H9 (cell line): ENCODE measurements around the gene CDK17. TPM values are rescaled to one million over a fixed set of nuclear protein-coding genes. Genes with fewer than 3 reads are reported as not detected.
"Not testable (repeated sequence)": the region's sequence is repeated elsewhere in the genome, so short reads cannot be mapped to it uniquely, and the experiment has no call there.

Source experiments
- DNase-seq: peaks from one replicate; pipeline ENCODE4 v3.0.0-alpha.2; 2017
- H2AFZ ChIP-seq: one replicate; pipeline ENCODE4 v1.6.1; 2013; ENCODE audit warnings: mild to moderate bottlenecking, low read length, control low read depth, moderate library complexity
- H2AK5ac ChIP-seq: 2 replicates; pipeline ENCODE4 v1.6.1; 2013; ENCODE audit warnings: low read length, control low read depth, mixed read lengths; ENCODE audit not compliant: insufficient read length
- H2BK120ac ChIP-seq: one replicate; pipeline ENCODE4 v1.6.1; 2013; ENCODE audit warnings: low read depth, mild to moderate bottlenecking, low read length, control low read depth, inconsistent platforms; ENCODE audit not compliant: poor library complexity, severe bottlenecking
- H2BK12ac ChIP-seq: 2 replicates; pipeline ENCODE4 v1.6.1; 2013; ENCODE audit warnings: low read length, control low read depth, mixed read lengths, low read depth; ENCODE audit not compliant: insufficient read length
- H2BK15ac ChIP-seq: 2 replicates; pipeline ENCODE4 v1.6.1; 2013; ENCODE audit warnings: low read depth, low read length, control low read depth
- H2BK20ac ChIP-seq: one replicate; pipeline ENCODE4 v1.6.1; 2013; ENCODE audit warnings: low read depth, mild to moderate bottlenecking, low read length, control low read depth, inconsistent platforms; ENCODE audit not compliant: poor library complexity, severe bottlenecking
- H2BK5ac ChIP-seq: 2 replicates; pipeline ENCODE4 v1.6.1; 2013; ENCODE audit warnings: low read length, control low read depth, mixed read lengths; ENCODE audit not compliant: insufficient read length
- H3K14ac ChIP-seq: 2 replicates; pipeline ENCODE4 v1.6.1; 2013; ENCODE audit warnings: low read length, control low read depth; ENCODE audit not compliant: insufficient read depth
- H3K18ac ChIP-seq: 2 replicates; pipeline ENCODE4 v1.6.1; 2013; ENCODE audit warnings: low read depth, mild to moderate bottlenecking, mixed read lengths, low read length, control low read depth; ENCODE audit not compliant: insufficient read length
- H3K23ac ChIP-seq: 2 replicates; pipeline ENCODE4 v1.6.1; 2013; ENCODE audit warnings: low read length, control low read depth, mixed read lengths, low read depth; ENCODE audit not compliant: insufficient read length
- H3K23me2 ChIP-seq: 2 replicates; pipeline ENCODE4 v1.6.1; 2013; ENCODE audit warnings: low read depth, mild to moderate bottlenecking, mixed read lengths, low read length, control low read depth; ENCODE audit not compliant: insufficient read length, poor library complexity, severe bottlenecking
- H3K27ac ChIP-seq: 2 replicates; pipeline ENCODE4 v1.5.1; 2013; ENCODE audit warnings: low read length, control low read depth, mixed read lengths, low read depth; ENCODE audit not compliant: insufficient read length
- H3K27me3 ChIP-seq: 2 replicates; pipeline ENCODE4 v1.6.1; 2013; ENCODE audit warnings: low read length, control low read depth, inconsistent platforms; ENCODE audit not compliant: insufficient read depth
- H3K4ac ChIP-seq: 2 replicates; pipeline ENCODE4 v1.6.1; 2013; ENCODE audit warnings: low read depth, mild to moderate bottlenecking, control low read depth, inconsistent platforms, low read length, moderate library complexity
- H3K4me1 ChIP-seq: 2 replicates; pipeline ENCODE4 v1.6.1; 2013; ENCODE audit warnings: low read length, control low read depth, inconsistent platforms; ENCODE audit not compliant: insufficient read depth
- H3K4me2 ChIP-seq: 2 replicates; pipeline ENCODE4 v1.6.1; 2013; ENCODE audit warnings: low read length, control low read depth, mixed read lengths; ENCODE audit not compliant: insufficient read length, insufficient read depth
- H3K56ac ChIP-seq: 2 replicates; pipeline ENCODE4 v1.6.1; 2013; ENCODE audit warnings: low read depth, mild to moderate bottlenecking, mixed read lengths, low read length, control low read depth; ENCODE audit not compliant: insufficient read length
- H3K79me1 ChIP-seq: 2 replicates; pipeline ENCODE4 v1.6.1; 2013; ENCODE audit warnings: low read depth, mild to moderate bottlenecking, moderate library complexity, low read length, control low read depth, inconsistent platforms; ENCODE audit not compliant: insufficient read depth, poor library complexity, severe bottlenecking
- H3K79me2 ChIP-seq: 2 replicates; pipeline ENCODE4 v1.6.1; 2013; ENCODE audit warnings: low read length, control low read depth, inconsistent platforms; ENCODE audit not compliant: insufficient read depth
- H3K9ac ChIP-seq: 2 replicates; pipeline ENCODE4 v1.6.1; 2013; ENCODE audit warnings: low read length, control low read depth, mixed read lengths; ENCODE audit not compliant: insufficient read length; ENCODE audit errors: extremely low read depth
- H3K9me3 ChIP-seq: one replicate; pipeline ENCODE4 v1.6.1; 2013; ENCODE audit warnings: low read depth, low read length, inconsistent platforms; ENCODE audit not compliant: control insufficient read depth
- H3T11ph ChIP-seq: one replicate; pipeline ENCODE4 v1.6.1; 2013; ENCODE audit warnings: mild to moderate bottlenecking, low read length, control low read depth, inconsistent platforms
- H4K20me1 ChIP-seq: one replicate; pipeline ENCODE4 v1.6.1; 2013; ENCODE audit not compliant: control insufficient read depth, insufficient read length, insufficient read depth
- H4K5ac ChIP-seq: 2 replicates; pipeline ENCODE4 v1.6.1; 2013; ENCODE audit warnings: low read depth, mild to moderate bottlenecking, mixed read lengths, low read length, control low read depth; ENCODE audit not compliant: insufficient read length
- H4K8ac ChIP-seq: replicated peaks from 2 replicates; pipeline ENCODE4 v1.6.1; 2013; ENCODE audit warnings: low read length, control low read depth, mixed read lengths, low read depth; ENCODE audit not compliant: insufficient read length
- H4K91ac ChIP-seq: 2 replicates; pipeline ENCODE4 v1.6.1; 2013; ENCODE audit warnings: low read depth, mild to moderate bottlenecking, moderate library complexity, mixed read lengths, low read length, control low read depth; ENCODE audit not compliant: insufficient read length
- H3K27ac Mint-ChIP-seq, 3 experiments: 2 replicates in 2 of 3; 3 replicates in 1 of 3; pipeline ENCODE4 v1.8.0; 2020 to 2021; ENCODE audit warnings: mixed read lengths in 3 of 3, mild to moderate bottlenecking in 1 of 3, moderate library complexity in 1 of 3
- H3K27me3 Mint-ChIP-seq: 2 replicates; pipeline ENCODE4 v1.8.0; 2021; ENCODE audit warnings: low read depth, mild to moderate bottlenecking, moderate library complexity, mixed read lengths
- H3K36me3 Mint-ChIP-seq, 3 experiments: 2 replicates in 2 of 3; 3 replicates in 1 of 3; pipeline ENCODE4 v1.8.0; 2020 to 2021; ENCODE audit warnings: low read depth in 3 of 3, mixed read lengths in 3 of 3; ENCODE audit not compliant: insufficient read depth in 1 of 3
- H3K4me1 Mint-ChIP-seq, 2 experiments: 2 replicates each; pipeline ENCODE4 v1.8.0; 2020; ENCODE audit warnings: mixed read lengths in 2 of 2
- H3K4me3 Mint-ChIP-seq, 2 experiments: 2 replicates in 1 of 2; 3 replicates in 1 of 2; pipeline ENCODE4 v1.8.0; 2020 to 2021; ENCODE audit warnings: mild to moderate bottlenecking in 2 of 2, mixed read lengths in 2 of 2, moderate library complexity in 1 of 2
- H3K9me3 Mint-ChIP-seq, 2 experiments: 2 replicates in 1 of 2; 3 replicates in 1 of 2; pipeline ENCODE4 v1.8.0; 2020; ENCODE audit warnings: mild to moderate bottlenecking in 2 of 2, mixed read lengths in 2 of 2, moderate library complexity in 1 of 2
- WGBS: extraction: QIAGEN DNeasy Blood & Tissue Kit; methylation state at CpG from one replicate; pipeline ENCODE4 v1.1.7; 2013; ENCODE audit warnings: missing lambda C conversion rate, low lambda C conversion rate, mixed read lengths; ENCODE audit not compliant: insufficient read length; ENCODE audit errors: extremely low coverage; 5-methylcytosine and 5-hydroxymethylcytosine counted together
- total RNA-seq: library from RNA; stranded (reverse); gene quantifications from 2 replicates; pipeline ENCODE4 v1.2.1, GENCODE V29; 2021
- TF ChIP-seq, protein P1 (sequence below): fragments of 200-600 bp; sonication (generic); conservative IDR thresholded peaks from 3 replicates; pipeline ENCODE4 v1.8.0; 2021; ENCODE audit warnings: antibody characterized with exemption, mild to moderate bottlenecking

Gene CDK17
- total RNA-seq, 1 experiment from 2014 or later: 28.8 TPM

DNA sequence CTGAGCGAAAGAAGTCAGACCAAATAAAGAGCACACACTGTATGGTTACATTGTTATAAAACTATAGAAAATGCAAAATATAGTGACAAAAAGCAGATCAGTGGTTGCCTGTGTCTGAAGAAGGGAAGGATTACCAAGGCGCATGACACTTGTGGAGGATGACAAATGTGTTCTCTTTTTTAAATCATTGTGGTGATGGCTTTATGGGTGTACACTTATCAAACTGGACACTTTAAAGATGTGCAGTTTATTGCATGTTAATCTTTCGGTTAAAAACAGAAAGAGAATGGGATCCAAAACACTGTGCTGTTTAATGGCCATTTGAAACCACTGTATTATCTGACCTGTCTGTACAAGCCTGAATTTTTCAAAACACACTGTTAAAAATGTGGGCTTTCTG lies 8.8 kb upstream of the CDK17 start:
- H3K27ac Mint-ChIP-seq: no peak overlapping the region
- H3K4me3 Mint-ChIP-seq: no peak overlapping the region
- WGBS: no CpG with 5 or more reads among the region's 3 CpGs

DNA sequence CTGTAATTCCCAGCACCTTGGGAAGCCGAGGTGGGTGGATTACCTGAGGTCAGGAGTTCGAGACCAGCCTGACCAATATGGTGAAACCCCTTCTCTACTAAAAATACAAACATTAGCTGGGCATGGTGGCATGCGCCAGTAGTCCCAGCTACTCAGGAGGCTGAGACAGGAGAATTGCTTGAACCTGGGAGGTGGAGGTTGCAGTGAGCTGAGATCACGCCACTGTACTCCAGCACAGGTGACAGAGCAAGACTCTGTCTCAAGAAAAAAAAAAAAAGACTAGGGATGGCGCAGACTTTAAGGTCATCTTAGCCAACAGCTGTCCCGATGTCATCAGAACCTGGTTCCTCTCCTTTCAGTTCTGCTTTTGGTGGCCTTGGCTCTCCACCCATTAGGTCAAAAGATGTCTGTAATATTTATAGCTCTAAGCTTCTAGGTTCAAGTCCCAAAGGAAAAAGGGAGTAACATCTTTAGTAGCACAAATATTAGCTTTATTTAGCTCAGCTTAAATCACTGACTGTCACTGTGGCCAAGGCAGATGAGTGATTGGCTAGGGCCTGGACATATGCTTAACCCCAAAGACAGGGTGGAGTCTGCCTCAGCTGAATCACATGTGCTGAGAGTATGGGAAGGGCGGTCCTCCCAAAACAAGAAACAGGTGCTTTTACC lies 7.3 kb upstream of the CDK17 start:
- not testable (repeated sequence) for H2BK120ac ChIP-seq, H3K27me3 ChIP-seq, DNase-seq, H3K4me3 Mint-ChIP-seq, H3K4me2 ChIP-seq, H3K79me1 ChIP-seq, H2BK5ac ChIP-seq, H2AK5ac ChIP-seq, H3K4ac ChIP-seq, H3K27me3 Mint-ChIP-seq, H3K9me3 Mint-ChIP-seq, H4K5ac ChIP-seq, H3K23ac ChIP-seq, H3K9ac ChIP-seq, H3K23me2 ChIP-seq, H3K56ac ChIP-seq, H3K27ac Mint-ChIP-seq, H3K4me1 ChIP-seq, H2AFZ ChIP-seq, H2BK12ac ChIP-seq, H3K79me2 ChIP-seq, H3K18ac ChIP-seq, H3K14ac ChIP-seq, H4K91ac ChIP-seq, H3T11ph ChIP-seq, H2BK20ac ChIP-seq, H4K20me1 ChIP-seq, H3K36me3 Mint-ChIP-seq, H3K9me3 ChIP-seq, H4K8ac ChIP-seq, H3K27ac ChIP-seq, H2BK15ac ChIP-seq
- no CpG with 5 or more reads among the region's 7 CpGs for WGBS
- H3K4me1 Mint-ChIP-seq: peaks cover 10 to 18% of the 10 kb centered on the region in 2 experiments

More for the DNA sequence above, 8.8 kb upstream of the CDK17 start:
- Histone ChIP-seq H3K4me1 (no peaks in the 10 kb centered on the region), H3K4me2 (no peak overlapping the region), H3K4ac (no peak overlapping the region), H2AFZ (no peak overlapping the region), H4K5ac (no peak overlapping the region), H3K23ac (no peak overlapping the region), H2BK15ac (no peak overlapping the region), H3K14ac (no peak overlapping the region), H3K79me2 (no peaks in the 10 kb centered on the region), H3K56ac (no peak overlapping the region), H2BK12ac (no peak overlapping the region), H3K9ac (no peak overlapping the region), H4K91ac (no peak overlapping the region), H2BK5ac (no peak overlapping the region), H2AK5ac (no peak overlapping the region), H2BK20ac (no peak overlapping the region), H3K23me2 (no peaks in the 10 kb centered on the region), H4K8ac (no peak overlapping the region), H3K79me1 (no peaks in the 10 kb centered on the region), H3K27me3 (no peaks in the 10 kb centered on the region), H3K9me3 (no peaks in the 10 kb centered on the region), H3T11ph (no peak overlapping the region), H2BK120ac (no peak overlapping the region), H3K18ac (no peak overlapping the region), H3K27ac (no peak overlapping the region), H4K20me1 (no peaks in the 10 kb centered on the region)
- H3K9me3 Mint-ChIP-seq: no peaks in the 10 kb centered on the region
- H3K27me3 Mint-ChIP-seq: no peaks in the 10 kb centered on the region
- TF ChIP-seq, protein P1, sequence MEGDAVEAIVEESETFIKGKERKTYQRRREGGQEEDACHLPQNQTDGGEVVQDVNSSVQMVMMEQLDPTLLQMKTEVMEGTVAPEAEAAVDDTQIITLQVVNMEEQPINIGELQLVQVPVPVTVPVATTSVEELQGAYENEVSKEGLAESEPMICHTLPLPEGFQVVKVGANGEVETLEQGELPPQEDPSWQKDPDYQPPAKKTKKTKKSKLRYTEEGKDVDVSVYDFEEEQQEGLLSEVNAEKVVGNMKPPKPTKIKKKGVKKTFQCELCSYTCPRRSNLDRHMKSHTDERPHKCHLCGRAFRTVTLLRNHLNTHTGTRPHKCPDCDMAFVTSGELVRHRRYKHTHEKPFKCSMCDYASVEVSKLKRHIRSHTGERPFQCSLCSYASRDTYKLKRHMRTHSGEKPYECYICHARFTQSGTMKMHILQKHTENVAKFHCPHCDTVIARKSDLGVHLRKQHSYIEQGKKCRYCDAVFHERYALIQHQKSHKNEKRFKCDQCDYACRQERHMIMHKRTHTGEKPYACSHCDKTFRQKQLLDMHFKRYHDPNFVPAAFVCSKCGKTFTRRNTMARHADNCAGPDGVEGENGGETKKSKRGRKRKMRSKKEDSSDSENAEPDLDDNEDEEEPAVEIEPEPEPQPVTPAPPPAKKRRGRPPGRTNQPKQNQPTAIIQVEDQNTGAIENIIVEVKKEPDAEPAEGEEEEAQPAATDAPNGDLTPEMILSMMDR: no peak
- no peak for DNase-seq
- no peaks in the 10 kb centered on the region for H3K36me3 Mint-ChIP-seq
- H3K4me1 Mint-ChIP-seq: peaks cover 5 to 13% of the 10 kb centered on the region in 2 experiments
